ENCODE data around the gene PIBF1. TPM values are rescaled to one million over a fixed set of nuclear protein-coding genes. Genes with fewer than 3 reads are reported as not detected.

The PIBF1 gene, protein sequence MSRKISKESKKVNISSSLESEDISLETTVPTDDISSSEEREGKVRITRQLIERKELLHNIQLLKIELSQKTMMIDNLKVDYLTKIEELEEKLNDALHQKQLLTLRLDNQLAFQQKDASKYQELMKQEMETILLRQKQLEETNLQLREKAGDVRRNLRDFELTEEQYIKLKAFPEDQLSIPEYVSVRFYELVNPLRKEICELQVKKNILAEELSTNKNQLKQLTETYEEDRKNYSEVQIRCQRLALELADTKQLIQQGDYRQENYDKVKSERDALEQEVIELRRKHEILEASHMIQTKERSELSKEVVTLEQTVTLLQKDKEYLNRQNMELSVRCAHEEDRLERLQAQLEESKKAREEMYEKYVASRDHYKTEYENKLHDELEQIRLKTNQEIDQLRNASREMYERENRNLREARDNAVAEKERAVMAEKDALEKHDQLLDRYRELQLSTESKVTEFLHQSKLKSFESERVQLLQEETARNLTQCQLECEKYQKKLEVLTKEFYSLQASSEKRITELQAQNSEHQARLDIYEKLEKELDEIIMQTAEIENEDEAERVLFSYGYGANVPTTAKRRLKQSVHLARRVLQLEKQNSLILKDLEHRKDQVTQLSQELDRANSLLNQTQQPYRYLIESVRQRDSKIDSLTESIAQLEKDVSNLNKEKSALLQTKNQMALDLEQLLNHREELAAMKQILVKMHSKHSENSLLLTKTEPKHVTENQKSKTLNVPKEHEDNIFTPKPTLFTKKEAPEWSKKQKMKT
- total RNA-seq = 36.0 and 40.4 TPM in 2 replicates

DNA sequence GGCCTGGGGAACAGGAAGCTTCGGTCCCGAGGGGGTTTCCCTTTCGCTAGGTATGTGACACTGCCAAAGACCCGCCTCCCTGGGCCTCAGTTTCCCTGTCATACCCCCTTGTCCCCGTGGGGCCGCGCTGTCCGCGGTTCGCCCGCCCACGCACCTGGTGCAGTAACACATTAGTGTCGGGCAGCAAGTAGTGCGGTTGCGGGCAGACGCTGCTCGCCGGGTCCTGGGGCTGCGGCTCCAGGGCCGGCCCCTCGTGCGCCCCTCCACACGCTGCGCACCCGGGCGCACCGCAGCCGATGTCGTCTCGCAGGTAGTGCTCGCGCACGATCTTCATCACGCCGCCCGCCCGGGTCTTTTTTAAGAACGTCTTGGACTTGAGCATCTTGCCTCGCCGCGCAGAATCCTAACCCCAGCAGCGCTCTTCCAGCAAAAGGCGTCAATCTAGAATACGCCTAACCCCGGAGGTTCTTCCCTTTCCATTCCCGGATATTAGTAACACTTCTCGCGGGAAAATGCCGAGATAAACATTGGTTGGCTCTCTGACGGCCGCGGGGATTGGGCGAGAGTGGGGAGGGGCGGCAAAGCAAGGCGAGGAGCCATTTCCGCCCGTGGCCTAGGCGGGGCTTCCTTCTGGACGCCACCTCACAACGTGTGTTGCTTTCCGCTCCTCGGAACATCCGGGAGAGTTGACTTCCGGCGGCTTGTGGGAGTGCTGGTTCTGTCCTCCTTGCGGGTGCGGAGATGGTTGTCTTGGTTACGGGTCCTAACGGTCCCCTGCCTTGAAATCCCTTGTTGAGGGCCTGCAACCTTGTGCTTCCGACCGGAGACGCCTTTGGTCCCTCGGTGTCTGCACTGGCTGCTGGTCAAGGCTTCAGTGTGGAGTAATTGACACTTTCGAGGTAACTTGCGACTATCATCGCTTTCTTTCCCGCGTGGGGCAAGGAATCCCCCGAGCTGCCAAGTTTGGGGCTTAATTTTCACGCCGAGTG is at the start of gene PIBF1, which contains the start of gene DIS3:
Gene PIBF1, plus strand, starts transcription at position 683 of the 989 bp plus-strand sequence. CDS start 1,337 bp downstream, outside the sequence.
Gene DIS3, minus strand, starts transcription at position 450 of the 989 bp plus-strand sequence. Its CDS starts 68 bp downstream, at position 382.

DNA sequence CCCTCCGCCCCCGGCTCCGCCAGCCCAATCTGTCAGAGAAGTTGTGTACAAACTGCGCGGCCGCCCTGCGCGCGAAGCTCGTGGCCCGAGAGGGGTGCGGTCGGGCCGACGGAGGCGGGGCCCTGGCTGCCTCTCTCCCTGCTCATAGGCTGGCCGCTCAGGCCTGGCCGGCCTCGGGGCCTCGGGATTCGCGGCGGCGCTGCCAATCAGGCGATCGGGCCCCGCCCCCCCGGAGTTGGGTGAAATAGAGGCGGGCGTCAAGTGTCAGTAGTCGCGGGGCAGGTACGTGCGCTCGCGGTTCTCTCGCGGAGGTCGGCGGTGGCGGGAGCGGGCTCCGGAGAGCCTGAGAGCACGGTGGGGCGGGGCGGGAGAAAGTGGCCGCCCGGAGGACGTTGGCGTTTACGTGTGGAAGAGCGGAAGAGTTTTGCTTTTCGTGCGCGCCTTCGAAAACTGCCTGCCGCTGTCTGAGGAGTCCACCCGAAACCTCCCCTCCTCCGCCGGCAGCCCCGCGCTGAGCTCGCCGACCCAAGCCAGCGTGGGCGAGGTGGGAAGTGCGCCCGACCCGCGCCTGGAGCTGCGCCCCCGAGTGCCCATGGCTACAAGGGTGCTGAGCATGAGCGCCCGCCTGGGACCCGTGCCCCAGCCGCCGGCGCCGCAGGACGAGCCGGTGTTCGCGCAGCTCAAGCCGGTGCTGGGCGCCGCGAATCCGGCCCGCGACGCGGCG is 277.0 kb downstream of the PIBF1 start, which contains the start of gene KLF5:
Gene KLF5, plus strand, starts transcription at position 270 of the 724 bp plus-strand sequence. Its CDS starts 323 bp downstream, at position 593.

Other genes starting within 250 kb of the PIBF1 start
- 14.9 and 33.3 TPM in 2 replicates for gene MZT1, start 54.5 kb upstream of the PIBF1 start, total RNA-seq
- gene BORA, start 54.2 kb upstream of the PIBF1 start, total RNA-seq = 6.9 and 16.9 TPM in 2 replicates
- 49.4 and 59.5 TPM in 2 replicates for gene DIS3, start 233 bp upstream of the PIBF1 start, total RNA-seq